Thoracic aorta (tissue), 2 donors: Measurements from ENCODE around the gene CNPY3. TPM values are rescaled to one million over a fixed set of nuclear protein-coding genes. Genes with fewer than 3 reads are reported as not detected.

Experiments
- ATAC-seq: fragments of 150-250 bp; one replicate; pipeline ENCODE4 v1.8.0; 2017; ENCODE audit warnings: low read depth; ENCODE audit not compliant: insufficient number of reproducible peaks, low FRiP score
- DNase-seq: peaks from one replicate; pipeline ENCODE4 v3.0.0-alpha.2; 2020; ENCODE audit warnings: low spot score
- H3K27ac ChIP-seq, 2 donors: fragments of 200-600 bp; sonication (generic); 1 replicate in 1 of 2; 2 replicates in 1 of 2; pipeline ENCODE4 v1.5.1; 2016; ENCODE audit warnings: mild to moderate bottlenecking in 2 of 2, moderate library complexity in 2 of 2
- H3K27me3 ChIP-seq: fragments of 200-600 bp; sonication (generic); replicated peaks from 2 replicates; pipeline ENCODE4 v1.6.0; 2016; ENCODE audit warnings: mild to moderate bottlenecking; ENCODE audit not compliant: insufficient read depth
- H3K36me3 ChIP-seq: fragments of 200-600 bp; sonication (generic); one replicate; pipeline ENCODE4 v1.5.1; 2016
- H3K4me1 ChIP-seq, 2 donors: fragments of 200-600 bp; sonication (generic); 1 replicate in 1 of 2; 2 replicates in 1 of 2; pipeline versions ENCODE4 v1.5.1 to v1.6.0; 2016; ENCODE audit warnings: low read depth in 2 of 2, mild to moderate bottlenecking in 1 of 2; ENCODE audit not compliant: control insufficient read depth in 1 of 2
- H3K4me3 ChIP-seq: fragments of 200-600 bp; sonication (generic); 2 replicates; pipeline ENCODE4 v1.5.1; 2016; ENCODE audit warnings: mild to moderate bottlenecking
- H3K9me3 ChIP-seq: fragments of 200-600 bp; sonication (generic); 2 replicates; pipeline ENCODE4 v1.5.1; 2016
- total RNA-seq, 2 donors: library from RNA; depleted of rRNA; stranded (reverse); fragments of >200 nt; gene quantifications; one replicate each; pipeline versions ENCODE4 v1.1.0 to v1.2.3, GENCODE V29; 2016
- TF ChIP-seq, protein P1 (sequence below): fragments of 200-600 bp; sonication (generic); IDR thresholded peaks from one replicate; pipeline ENCODE4 v1.5.1; 2019; ENCODE audit warnings: antibody characterized with exemption

CNPY3 gene
- total RNA-seq, 2 donors from 2014 or later = 33.7 to 40.3 TPM

DNA sequence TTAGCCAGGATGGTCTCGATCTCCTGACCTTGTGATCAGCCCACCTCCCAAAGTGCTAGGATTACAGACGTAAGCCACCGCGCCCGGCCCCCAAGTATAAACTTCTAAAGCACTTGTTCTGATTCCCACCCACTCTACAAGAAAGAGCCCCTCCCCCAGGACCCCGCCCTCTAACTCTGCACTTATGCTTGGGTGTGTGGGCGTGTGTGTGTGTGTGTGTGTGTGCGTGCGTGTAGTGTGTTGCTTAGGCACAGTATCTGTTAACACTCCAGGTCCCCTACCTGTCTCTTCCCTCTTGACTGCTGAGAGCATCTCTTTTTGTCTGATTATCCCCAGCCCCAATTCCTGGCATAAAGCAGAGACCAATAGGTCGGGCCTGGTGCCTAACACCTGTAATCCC, 19.4 kb upstream of the CNPY3 start:
- no peak for ATAC-seq
- DNase-seq = no peak
- no peak overlapping the region for H3K4me3 ChIP-seq
- TF ChIP-seq, protein P1, sequence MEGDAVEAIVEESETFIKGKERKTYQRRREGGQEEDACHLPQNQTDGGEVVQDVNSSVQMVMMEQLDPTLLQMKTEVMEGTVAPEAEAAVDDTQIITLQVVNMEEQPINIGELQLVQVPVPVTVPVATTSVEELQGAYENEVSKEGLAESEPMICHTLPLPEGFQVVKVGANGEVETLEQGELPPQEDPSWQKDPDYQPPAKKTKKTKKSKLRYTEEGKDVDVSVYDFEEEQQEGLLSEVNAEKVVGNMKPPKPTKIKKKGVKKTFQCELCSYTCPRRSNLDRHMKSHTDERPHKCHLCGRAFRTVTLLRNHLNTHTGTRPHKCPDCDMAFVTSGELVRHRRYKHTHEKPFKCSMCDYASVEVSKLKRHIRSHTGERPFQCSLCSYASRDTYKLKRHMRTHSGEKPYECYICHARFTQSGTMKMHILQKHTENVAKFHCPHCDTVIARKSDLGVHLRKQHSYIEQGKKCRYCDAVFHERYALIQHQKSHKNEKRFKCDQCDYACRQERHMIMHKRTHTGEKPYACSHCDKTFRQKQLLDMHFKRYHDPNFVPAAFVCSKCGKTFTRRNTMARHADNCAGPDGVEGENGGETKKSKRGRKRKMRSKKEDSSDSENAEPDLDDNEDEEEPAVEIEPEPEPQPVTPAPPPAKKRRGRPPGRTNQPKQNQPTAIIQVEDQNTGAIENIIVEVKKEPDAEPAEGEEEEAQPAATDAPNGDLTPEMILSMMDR = no peak
- H3K9me3 ChIP-seq = no peaks in the 10 kb centered on the region
- H3K36me3 ChIP-seq = no peaks in the 10 kb centered on the region
- peaks cover 0 to 9% of the 10 kb centered on the region in 2 donors for H3K4me1 ChIP-seq
- H3K27me3 ChIP-seq = no peaks in the 10 kb centered on the region
- H3K27ac ChIP-seq = no peak overlapping the region

DNA sequence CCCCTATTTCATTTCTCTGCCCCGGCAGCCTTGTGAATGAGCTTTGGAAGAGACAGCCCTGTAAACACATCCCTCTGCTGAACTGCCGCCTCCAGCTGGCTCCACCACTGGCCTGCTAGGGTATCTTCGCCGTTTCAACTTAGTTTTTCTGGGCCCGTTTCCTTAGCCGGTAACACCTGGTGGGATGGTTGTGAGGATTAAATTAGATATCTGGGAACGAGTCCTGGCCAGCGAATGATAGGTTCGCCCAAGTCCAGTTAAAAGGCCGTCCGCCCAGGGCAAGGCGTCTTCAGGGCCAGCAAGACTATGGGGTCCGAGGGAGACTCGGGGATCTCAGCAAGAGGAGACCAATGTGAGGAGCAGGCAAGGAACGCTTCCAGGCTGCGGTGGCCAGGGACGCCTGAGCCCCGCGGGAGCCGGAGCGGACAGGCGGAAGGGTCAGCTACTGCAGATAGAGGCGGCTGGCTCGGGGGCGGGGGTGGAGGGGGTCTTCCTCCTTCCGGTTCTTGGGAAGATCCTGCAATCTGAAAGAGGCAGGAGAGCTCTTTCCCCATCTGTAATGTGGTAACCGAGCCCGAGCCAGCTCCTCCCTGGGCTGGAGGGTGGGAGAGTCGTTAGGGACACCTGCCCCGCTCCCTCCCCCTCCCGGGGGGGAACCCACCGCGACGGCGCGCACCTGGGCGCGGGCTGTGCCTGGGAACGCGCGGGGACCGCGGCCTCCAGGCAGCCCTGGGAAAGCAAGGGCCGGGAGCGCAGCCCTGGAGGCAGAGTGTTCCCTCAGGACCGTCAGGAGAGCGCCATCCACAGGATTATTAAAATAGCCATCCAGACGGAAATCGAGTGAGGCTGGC, 17.9 kb upstream of the CNPY3 start:
- Histone ChIP-seq H3K9me3 (no peaks in the 10 kb centered on the region), H3K4me1 (peaks cover 0 to 9% of the 10 kb centered on the region in 2 donors), H3K36me3 (no peaks in the 10 kb centered on the region), H3K27me3 (no peaks in the 10 kb centered on the region), H3K4me3 (peak overlapping the region; percentile 36), H3K27ac (no peak overlapping the region)
- DNase-seq (no peak), ATAC-seq (no peak)
- TF ChIP-seq, protein P1 = no peak

DNA sequence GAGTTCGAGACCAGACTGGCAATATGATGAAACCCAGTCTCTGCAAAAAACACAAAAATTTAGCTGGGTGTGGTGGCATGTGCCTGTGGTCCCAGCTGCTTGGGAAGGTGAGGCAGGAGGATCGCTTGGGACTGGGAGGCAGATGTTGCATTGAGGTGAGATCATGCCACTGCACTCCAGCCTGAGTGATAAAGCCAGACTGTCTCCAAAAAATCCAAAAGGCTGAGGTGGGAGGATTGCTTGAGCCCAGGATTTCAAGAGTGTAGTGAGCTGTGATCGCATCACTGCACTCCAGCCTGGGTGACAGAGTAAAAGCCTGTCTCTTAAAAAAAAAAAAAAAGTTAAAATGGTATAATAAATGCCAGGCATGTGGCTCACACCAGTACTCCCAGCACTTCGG, 14.7 kb upstream of the CNPY3 start:
- no peaks in the 10 kb centered on the region for H3K27me3 ChIP-seq
- DNase-seq = no peak
- H3K27ac ChIP-seq = no peak overlapping the region
- H3K9me3 ChIP-seq = no peaks in the 10 kb centered on the region
- H3K4me3 ChIP-seq = no peak overlapping the region
- no peak for ATAC-seq
- peaks cover 0 to 9% of the 10 kb centered on the region in 2 donors for H3K4me1 ChIP-seq
- TF ChIP-seq, protein P1 = no peak
- H3K36me3 ChIP-seq = no peaks in the 10 kb centered on the region

GRCh38 chr6:42915732-42916131, 13.5 kb upstream of the CNPY3 start, which contains the start of gene PTCRA:
PTCRA (plus strand) TSS chr6:42916053; CDS start chr6:42916070, 17 bp downstream.
- DNase-seq (no peak), ATAC-seq (no peak)
- TF ChIP-seq, protein P1 = no peak
- no peak within 1 kb of the TSS for H3K4me3 ChIP-seq
- no peaks in the 10 kb centered on the region for H3K9me3 ChIP-seq
- H3K27ac ChIP-seq = no peak within 1 kb of the TSS
- H3K4me1 ChIP-seq = peaks cover 0 to 9% of the 10 kb centered on the region in 2 donors
- no peaks in the 10 kb centered on the region for H3K36me3 ChIP-seq
- no peaks in the 10 kb centered on the region for H3K27me3 ChIP-seq

GRCh38 chr6:42916288-42916687, 13.0 kb upstream of the CNPY3 start:
- H3K4me1 ChIP-seq = peaks cover 0 to 7% of the 10 kb centered on the region in 2 donors
- no peaks in the 10 kb centered on the region for H3K9me3 ChIP-seq
- no peak for DNase-seq
- no peaks in the 10 kb centered on the region for H3K36me3 ChIP-seq
- H3K4me3 ChIP-seq = no peak overlapping the region
- no peak for ATAC-seq
- TF ChIP-seq, protein P1 = no peak
- no peaks in the 10 kb centered on the region for H3K27me3 ChIP-seq
- no peak overlapping the region for H3K27ac ChIP-seq
